ENCODE data around the gene KIAA0825.
"Not testable (repeated sequence)": the region's sequence is repeated elsewhere in the genome, so short reads cannot be mapped to it uniquely, and the experiment has no call there.

KIAA0825 gene

GRCh38 chr5:94170158-94170557 is 448.2 kb downstream of the KIAA0825 start:
- not testable (repeated sequence) for DNase-seq

DNA sequence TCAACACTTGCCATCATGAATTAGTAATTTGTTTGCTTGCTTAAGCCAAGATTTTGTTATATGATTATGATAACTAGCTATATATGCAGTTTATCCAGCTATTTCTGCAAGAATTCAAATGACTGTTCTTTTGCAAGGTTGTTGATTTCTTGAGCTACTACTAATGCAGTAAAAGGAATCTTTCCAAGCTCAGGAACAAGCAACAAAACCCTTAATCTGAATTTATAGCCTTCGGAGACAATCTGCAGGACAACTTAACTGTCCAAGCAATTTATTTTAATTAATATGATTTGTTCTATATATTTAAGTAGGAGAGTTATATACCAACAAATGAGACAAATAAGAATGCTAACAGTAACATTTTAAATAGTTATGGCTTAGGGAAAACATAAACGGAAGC is 450.3 kb downstream of the KIAA0825 start:
- no peak for DNase-seq

GRCh38 chr5:94161801-94162200 is 456.6 kb downstream of the KIAA0825 start:
- DNase-seq: no peak

DNA sequence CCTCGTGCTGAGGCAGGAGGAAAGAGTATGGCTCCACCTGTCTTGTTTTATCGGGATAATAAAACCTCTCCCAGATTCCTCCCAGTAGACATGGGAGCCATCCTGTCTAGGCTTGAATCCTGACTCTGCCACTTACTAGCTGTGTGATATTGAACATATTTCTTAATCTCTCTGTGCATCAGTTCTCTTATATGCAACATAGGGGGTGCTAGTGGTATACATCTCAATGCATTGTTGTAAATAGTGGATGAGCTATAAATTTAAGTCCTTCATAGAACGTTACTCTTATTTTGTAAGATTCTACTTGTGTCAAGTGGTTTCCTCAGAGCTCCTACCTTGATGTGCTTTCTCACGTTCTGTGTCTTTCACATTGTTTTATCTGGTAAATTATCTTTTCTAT is 459.3 kb downstream of the KIAA0825 start:
- no peak for DNase-seq

- DNase-seq: no peak
Observed at GRCh38 chr5:94157704-94158539, 460.5 kb downstream of the KIAA0825 start.

- no peak for DNase-seq
Observed at GRCh38 chr5:94154672-94155071, 463.7 kb downstream of the KIAA0825 start.

DNA sequence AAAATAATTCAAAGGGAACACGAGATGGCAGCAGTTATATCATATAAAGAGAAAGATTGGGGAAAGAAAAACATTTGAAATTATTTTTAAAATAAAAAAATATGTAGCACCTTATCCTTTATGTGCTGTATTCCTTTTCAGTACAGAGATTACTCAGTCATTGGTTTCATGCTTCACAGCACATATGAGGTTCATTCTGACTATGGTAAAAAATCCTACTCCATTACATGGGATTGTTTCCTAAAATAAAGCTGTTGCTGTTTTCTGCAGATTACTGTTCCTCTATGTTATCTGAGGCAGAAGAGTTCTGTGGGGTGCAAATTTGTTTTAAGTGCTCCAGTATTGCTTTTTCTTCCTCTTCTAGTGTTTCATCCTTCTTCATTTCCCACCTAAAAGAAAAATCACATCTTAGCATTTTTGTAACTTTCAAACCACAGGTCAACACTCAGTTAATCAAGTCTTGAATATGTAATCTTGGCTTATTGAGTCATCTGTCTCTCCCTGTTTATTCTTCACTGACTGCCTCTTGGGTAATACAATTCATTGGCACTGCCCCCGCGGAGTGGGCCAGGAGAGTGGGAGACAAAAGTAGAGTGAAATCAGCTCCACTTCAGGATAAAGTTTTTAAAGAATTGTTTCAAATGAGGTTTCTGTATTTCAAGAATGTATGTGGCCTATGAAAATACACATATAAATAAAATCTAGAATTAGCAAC is 464.5 kb downstream of the KIAA0825 start:
- no peak for DNase-seq

- not testable (repeated sequence) for DNase-seq
Observed at GRCh38 chr5:94143621-94144020, 474.8 kb downstream of the KIAA0825 start.

GRCh38 chr5:94140300-94140699 is 478.1 kb downstream of the KIAA0825 start:
- DNase-seq: no peak

DNA sequence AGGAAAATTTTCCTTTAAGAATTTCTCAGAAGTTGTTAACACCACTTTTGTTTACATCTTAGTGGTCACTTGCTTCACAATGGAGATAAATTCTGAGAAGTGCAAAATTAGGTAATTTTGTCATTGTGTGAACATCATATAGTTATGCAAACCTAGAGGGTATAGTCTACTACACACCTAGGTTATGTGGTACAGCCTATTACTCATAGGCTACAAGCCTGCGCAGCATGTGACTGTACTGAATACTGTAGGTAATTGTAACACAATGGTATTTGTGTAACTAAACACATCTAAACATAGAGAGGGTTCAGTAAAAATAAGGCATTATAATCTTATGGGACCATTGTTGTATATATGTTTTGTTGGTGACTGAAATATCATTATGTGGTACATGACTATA is 488.3 kb downstream of the KIAA0825 start:
- DNase-seq: no peak

GRCh38 chr5:94125107-94125506 is 493.3 kb downstream of the KIAA0825 start:
- no peak for DNase-seq

- not testable (repeated sequence) for DNase-seq
Observed at GRCh38 chr5:94116317-94116716, 502.1 kb downstream of the KIAA0825 start.

DNA sequence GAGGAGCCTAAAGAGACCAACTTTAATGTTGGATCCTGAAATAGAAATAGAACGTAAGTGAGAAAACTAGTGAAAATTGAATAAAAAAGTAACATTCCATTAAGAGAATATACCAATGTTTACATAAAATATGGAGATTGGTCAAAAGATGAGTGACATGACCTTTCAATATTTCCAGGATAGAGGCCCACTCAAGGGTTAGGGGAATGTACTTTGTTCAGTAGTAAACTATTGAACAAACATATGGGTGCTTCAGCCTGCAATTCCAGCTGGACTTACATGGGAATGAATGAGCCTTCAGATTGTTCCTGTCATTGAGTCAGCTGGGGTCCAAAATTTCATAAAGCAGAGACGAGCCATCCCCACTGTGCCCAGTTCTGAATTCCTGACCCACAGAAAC is 505.3 kb downstream of the KIAA0825 start:
- no peak for DNase-seq

- DNase-seq: peak; percentile 84
Observed at GRCh38 chr5:94111209-94112004, 507.0 kb downstream of the KIAA0825 start.

- DNase-seq: no peak
Observed at GRCh38 chr5:94103514-94104245, 514.7 kb downstream of the KIAA0825 start.

All from NCI-H1092 treated with DMSO at 0.1 percent for 48 hours (cell line).